ENCODE results near the gene CCNG2. TPM values are rescaled to one million over a fixed set of nuclear protein-coding genes. Genes with fewer than 3 reads are reported as not detected.

CCNG2 gene
- total RNA-seq, 4 donors from 2014 or later, result 52.7 to 86.1 (median 69.9) TPM

- no peak for TF ChIP-seq CTCF (IDR thresholded peaks at IDR 0.05; ENCODE audit: low read depth)
These were observed 44.3 kb downstream of the CCNG2 start for GRCh38 chr4:77201343-77201742.

- TF ChIP-seq CTCF (IDR thresholded peaks at IDR 0.05; ENCODE audit: low read depth), result no peak
These were observed 44.9 kb downstream of the CCNG2 start for GRCh38 chr4:77201857-77202256.

- TF ChIP-seq CTCF (IDR thresholded peaks at IDR 0.05; ENCODE audit: low read depth), result no peak
These were observed 45.5 kb downstream of the CCNG2 start for GRCh38 chr4:77202491-77202890.

- no peak for TF ChIP-seq CTCF (IDR thresholded peaks at IDR 0.05; ENCODE audit: low read depth)
These were observed 46.6 kb downstream of the CCNG2 start for GRCh38 chr4:77203380-77204197.

- no peak for TF ChIP-seq CTCF (IDR thresholded peaks at IDR 0.05; ENCODE audit: low read depth)
These were observed 47.6 kb downstream of the CCNG2 start for GRCh38 chr4:77204621-77205020.

GRCh38 chr4:77209012-77209411 lies 52.0 kb downstream of the CCNG2 start:
- no peak for TF ChIP-seq CTCF (IDR thresholded peaks at IDR 0.05; ENCODE audit: low read depth)

- TF ChIP-seq CTCF (IDR thresholded peaks at IDR 0.05; ENCODE audit: low read depth), result no peak
These were observed 52.9 kb downstream of the CCNG2 start for GRCh38 chr4:77209936-77210335.
